HG03196 (cell line): ENCODE data around the gene TMEM101.
"Not testable (repeated sequence)": the region's sequence is repeated elsewhere in the genome, so short reads cannot be mapped to it uniquely, and the experiment has no call there.

Source experiments
- ATAC-seq: cut with Tn5 transposase; IDR thresholded peaks from one replicate; pipeline ENCODE4 v1.9.1; 2021; ENCODE audit not compliant: unreplicated experiment

The TMEM101 gene

GRCh38 chr17:44024271-44024663, 9.5 kb upstream of the TMEM101 start:
- ATAC-seq = no peak

GRCh38 chr17:44023545-44024270, 8.9 kb upstream of the TMEM101 start:
- ATAC-seq = no peak

- ATAC-seq = no peak
Observed at GRCh38 chr17:44022246-44022645, 7.5 kb upstream of the TMEM101 start.

GRCh38 chr17:44021227-44021626, 6.5 kb upstream of the TMEM101 start:
- not testable (repeated sequence) for ATAC-seq

DNA sequence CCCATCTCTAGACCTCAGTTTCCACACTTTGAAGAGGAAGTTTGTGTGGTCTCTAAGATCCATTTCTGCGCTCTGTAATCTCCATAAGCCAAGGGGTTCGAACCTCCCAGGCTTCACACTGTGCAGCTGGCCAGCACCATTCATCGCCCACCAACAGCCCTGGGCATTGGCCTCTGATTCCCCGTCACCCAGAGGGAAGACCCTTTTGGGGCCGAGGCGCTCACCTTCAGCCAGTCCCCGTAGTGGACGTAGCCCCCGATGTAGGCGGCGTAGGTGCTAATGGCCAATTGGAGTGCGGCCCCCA, 678 bp downstream of the TMEM101 start:
- ATAC-seq = no peak

- no peak for ATAC-seq
Observed at GRCh38 chr17:44012874-44013273, 1.9 kb downstream of the TMEM101 start.

GRCh38 chr17:44012391-44012790, 2.4 kb downstream of the TMEM101 start:
- ATAC-seq = no peak

DNA sequence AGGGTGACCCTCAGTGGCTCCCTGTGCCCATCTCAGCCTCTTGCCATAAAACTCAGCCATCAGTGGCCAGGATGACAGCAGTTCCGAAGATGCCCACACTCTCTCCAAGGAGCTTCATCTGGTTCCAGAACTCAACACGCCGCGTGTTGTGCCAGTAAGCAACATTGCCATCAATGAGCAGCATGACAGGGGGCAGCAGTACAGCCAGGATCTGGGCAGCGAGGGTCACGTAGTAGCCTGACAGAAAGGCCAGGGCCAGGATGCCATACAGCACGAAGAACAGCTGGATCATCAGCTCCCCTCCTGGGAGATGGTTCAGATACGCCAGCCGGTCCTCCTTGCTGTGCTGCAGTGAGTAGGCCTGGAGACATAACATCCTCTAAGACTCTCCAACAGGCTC, 2.9 kb downstream of the TMEM101 start:
- ATAC-seq = no peak

DNA sequence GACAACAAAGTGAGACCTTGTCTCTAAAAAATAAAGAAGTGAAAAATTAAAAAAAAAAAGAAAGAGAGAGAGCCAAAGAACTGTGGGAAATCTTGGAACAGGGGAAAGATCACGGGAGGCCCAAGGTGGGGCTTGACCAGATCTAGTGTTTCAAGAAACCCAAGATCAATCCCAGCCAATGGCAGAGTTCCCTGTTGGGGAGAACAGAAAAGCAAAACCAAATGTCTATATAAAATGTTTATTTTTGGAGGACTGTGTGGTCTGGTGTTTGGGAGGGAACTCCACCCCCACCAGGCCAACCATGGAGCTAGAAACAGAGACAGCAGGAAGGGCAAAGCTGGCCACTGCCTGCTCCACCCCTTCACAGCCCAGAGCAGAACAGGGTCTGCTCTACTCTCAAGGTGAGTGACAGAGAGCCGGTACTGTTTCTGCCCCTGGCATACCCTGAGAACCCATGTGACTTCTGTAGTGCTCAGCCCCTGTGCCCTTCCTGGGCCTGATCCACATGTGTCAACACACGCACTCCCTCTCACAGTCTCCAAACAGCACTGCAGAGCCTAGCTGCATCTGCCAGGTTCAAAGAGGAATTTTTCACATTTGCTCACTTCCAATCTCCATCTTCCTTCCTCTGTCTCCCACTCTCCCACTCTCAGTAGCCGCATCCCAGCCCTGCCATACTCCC, 3.7 kb downstream of the TMEM101 start:
- ATAC-seq = no peak

DNA sequence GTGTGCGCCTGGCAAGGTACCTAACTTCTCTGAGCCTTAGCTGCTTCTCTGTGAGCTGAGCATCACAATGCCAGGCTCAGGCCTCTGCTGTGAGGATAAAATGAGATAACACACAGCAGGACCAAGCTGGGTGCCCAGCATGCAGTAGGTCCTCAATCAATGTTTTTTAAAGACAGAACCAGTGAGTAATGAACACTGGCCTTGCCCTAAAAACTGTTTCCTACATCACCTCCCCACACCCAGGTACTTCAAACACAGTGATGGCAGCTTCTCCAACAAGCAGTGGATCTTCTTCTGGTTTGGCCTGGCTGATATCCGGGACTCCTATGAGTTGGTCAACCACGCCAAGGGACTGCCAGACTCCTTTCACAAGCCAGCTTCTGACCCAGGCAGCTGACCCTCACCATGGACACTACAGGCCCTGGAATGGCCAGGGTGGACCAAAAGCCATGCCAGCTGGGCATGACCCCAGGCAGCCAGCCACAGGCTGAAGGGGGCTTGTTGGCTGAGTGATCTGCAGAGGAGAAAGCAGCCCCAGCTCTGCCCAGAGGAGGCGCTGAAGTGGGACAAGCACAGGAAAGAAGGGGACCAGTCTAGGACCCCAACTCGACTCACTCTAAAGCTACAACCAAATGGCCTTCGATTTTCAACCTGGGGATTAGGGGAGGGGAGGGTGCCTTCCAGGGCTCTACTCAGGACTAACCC, 6.4 kb downstream of the TMEM101 start:
- ATAC-seq = no peak

DNA sequence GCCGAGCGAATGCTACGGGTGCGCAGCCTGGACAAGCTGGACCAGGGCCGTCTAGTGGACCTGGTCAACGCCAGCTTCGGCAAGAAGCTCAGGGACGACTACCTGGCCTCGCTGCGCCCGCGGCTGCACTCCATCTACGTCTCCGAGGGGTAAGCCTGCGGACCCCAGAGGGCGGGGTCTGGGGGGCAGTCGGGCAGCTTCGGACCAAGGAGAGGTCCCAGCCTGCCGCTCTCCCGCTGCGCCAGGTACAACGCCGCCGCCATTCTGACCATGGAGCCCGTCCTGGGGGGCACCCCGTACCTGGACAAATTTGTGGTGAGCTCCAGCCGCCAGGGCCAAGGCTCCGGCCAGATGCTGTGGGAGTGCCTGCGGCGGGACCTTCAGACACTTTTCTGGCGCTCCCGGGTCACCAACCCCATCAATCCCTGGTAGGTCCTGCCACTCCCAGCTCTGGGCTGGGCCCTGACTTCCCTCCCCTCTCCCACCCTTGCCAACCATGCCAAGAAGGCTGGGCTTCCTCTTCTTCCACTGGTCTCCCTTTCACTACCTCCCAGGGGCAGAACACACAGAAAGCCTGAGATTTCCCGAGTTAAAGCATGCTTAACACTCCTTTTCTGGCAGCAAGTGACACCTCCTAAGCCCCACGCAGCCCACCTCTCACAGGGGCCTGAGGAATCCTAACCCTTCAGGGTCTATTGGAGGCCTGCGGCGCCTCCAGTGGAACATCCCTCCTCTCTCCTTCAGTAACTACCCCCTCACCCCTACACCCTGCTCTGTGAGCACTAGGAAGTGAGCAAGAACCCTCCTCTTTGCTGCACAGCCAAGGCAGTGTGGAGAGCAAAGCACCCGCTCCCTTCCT, 7.2 kb downstream of the TMEM101 start:
- no peak for ATAC-seq

DNA sequence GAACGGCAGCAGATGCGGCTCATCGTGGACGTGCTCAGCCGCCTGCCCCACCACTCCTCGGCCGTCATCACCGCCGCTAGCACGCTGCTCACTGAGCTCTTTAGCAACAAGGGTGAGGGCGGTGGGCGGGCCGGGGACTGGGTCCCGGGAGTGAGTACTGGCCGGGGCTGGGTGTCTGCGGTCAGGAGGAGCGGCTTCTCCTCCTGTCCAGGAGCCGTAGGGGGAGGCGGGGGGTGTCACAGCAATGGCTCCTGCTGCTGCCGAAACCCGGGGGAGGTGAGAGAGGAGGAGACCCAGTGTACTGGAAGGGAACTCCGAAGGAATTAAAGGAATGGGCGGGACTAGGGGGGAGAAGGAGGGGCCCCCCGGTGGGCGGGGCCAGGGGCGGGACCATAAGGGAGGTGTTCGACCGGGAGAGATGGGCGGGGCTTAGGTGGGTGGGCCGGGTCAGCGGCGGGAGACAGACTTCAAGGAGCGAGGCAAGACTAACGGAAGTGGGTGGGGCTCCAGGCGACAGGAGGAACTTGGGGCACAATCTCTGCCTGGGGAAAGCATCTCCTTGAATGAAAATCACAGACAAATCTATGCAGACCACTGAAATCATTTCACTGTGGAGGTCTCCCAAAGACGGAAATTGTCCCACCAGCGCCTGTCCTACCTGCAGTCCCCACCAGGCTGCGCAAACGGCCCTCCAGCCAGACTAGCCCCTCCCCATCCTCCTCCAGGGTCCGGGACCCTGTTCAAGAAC, 8.0 kb downstream of the TMEM101 start:
- peak; percentile 57 for ATAC-seq

- no peak for ATAC-seq
Observed at GRCh38 chr17:44006272-44006597, 8.5 kb downstream of the TMEM101 start.

DNA sequence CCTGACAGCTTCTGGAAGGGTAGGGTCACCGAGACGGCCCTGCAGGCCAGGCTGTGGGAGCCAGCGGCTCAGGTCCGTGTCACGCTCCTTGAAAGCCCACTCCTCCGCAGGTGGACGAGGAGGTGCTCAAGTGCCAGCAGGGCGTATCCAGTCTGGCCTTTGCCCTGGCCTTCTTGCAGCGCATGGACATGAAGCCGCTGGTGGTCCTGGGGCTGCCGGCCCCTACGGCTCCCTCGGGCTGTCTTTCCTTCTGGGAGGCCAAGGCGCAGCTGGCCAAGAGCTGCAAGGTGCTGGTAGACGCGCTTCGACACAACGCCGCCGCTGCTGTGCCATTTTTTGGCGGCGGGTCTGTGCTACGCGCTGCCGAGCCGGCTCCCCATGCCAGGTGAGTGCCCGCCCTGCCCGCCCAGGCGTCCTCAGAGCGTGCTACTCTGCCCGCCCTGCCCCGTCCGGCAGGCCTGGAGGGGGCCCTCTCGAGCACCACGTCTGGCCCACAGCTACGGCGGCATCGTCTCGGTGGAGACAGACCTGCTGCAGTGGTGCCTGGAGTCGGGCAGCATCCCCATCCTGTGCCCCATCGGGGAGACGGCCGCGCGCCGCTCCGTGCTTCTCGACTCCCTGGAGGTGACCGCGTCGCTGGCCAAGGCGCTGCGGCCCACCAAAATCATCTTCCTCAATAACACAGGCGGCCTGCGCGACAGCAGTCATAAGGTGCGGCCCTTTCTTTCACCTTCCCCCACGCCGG, 9.1 kb downstream of the TMEM101 start:
- no peak for ATAC-seq

GRCh38 chr17:44004761-44005526, 9.8 kb downstream of the TMEM101 start:
- no peak for ATAC-seq

DNA sequence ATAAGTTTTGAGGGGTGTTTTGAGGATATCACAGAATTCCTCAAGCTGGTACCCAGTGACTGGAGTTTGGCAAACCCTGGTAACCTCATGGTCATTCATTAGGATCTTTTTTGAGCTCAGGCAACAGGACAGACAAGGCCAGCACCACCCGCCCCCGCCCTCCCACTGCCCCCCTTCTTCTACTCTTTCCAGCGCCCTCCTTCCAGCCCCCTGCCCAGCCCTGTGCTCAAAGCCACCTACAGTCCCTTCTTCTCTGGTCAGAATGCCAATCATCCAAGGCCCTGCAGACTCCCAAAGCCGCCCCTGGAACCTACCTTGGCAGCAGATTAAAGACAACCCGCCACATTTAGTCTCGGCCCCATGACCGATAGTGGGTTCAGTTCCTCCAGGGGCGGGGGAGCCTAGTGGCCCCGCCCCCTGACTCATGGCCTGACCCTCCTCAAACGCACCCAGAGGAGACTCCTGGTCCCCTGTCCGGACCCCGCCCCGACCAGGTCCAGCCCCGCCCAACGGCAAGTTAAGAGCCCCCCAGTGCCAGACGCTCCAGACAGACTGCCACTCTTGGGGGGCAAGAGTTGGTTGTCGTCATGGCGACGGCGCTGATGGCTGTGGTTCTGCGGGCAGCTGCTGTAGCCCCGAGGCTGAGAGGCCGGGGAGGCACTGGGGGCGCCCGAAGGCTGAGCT, 10.5 kb downstream of the TMEM101 start, which contains the start of gene NAGS:
NAGS (plus strand) TSS at position 546 of the 684 bp plus-strand sequence; CDS start at position 588, 42 bp downstream.
- no peak for ATAC-seq

GRCh38 chr17:44002141-44002848, 12.5 kb downstream of the TMEM101 start:
- ATAC-seq = no peak

- no peak for ATAC-seq
Observed at GRCh38 chr17:44001461-44001920, 13.3 kb downstream of the TMEM101 start.
